Astrocyte (in vitro differentiated cells and primary cell): ENCODE data around the gene CD34. TPM values are rescaled to one million over a fixed set of nuclear protein-coding genes. Genes with fewer than 3 reads are reported as not detected.
A peak's percentile ranks its signal among the peaks of the same experiment; 100 is the strongest.

Experiments used
- DNase-seq: peaks from one replicate; pipeline ENCODE4 v3.0.0-alpha.2; 2010; ENCODE audit warnings: low read depth
- FAIRE-seq: peaks from 2 replicates; lab custom pipeline; 2011; peaks lifted over from hg19 to GRCh38; lab: Jason Lieb, UNC
- H2AFZ ChIP-seq: 2 replicates; pipeline ENCODE4 v1.6.0; 2012; ENCODE audit warnings: low read depth, low read length, inconsistent platforms
- H3K27ac ChIP-seq: 2 replicates; pipeline ENCODE4 v1.5.1; 2011; ENCODE audit warnings: low read depth, low read length, inconsistent platforms
- H3K27me3 ChIP-seq: 2 replicates; pipeline ENCODE4 v1.6.0; 2011; ENCODE audit warnings: low read length, inconsistent platforms; ENCODE audit not compliant: insufficient read depth
- H3K36me3 ChIP-seq: 2 replicates; pipeline ENCODE4 v1.5.1; 2011; ENCODE audit warnings: low read length, inconsistent platforms; ENCODE audit not compliant: insufficient read depth
- H3K4me1 ChIP-seq: 2 replicates; pipeline ENCODE4 v1.5.1; 2011; ENCODE audit warnings: low read length, inconsistent platforms; ENCODE audit not compliant: insufficient read depth
- H3K4me2 ChIP-seq: 2 replicates; pipeline ENCODE4 v1.6.0; 2012; ENCODE audit warnings: low read length, inconsistent platforms
- H3K4me3 ChIP-seq: 2 replicates; pipeline ENCODE4 v1.5.1; 2011; ENCODE audit warnings: low read depth, mild to moderate bottlenecking, low read length, inconsistent platforms; ENCODE audit not compliant: insufficient read depth
- H3K79me2 ChIP-seq: 2 replicates; pipeline ENCODE4 v1.6.0; 2012; ENCODE audit warnings: mild to moderate bottlenecking, low read length, inconsistent platforms; ENCODE audit not compliant: insufficient read depth
- H3K9ac ChIP-seq: 2 replicates; pipeline ENCODE4 v1.6.0; 2012; ENCODE audit warnings: mild to moderate bottlenecking, low read length, inconsistent platforms
- H3K9me3 ChIP-seq: 2 replicates; pipeline ENCODE4 v1.5.1; 2012; ENCODE audit warnings: low read depth, mild to moderate bottlenecking, low read length, inconsistent platforms; ENCODE audit not compliant: insufficient read depth
- H4K20me1 ChIP-seq: 2 replicates; pipeline ENCODE4 v1.6.0; 2012; ENCODE audit warnings: low read length, inconsistent platforms; ENCODE audit not compliant: insufficient read depth
- H3K27ac Mint-ChIP-seq: one replicate; pipeline ENCODE4 v1.8.0; 2021; ENCODE audit warnings: mild to moderate bottlenecking, mixed read lengths; ENCODE audit not compliant: unreplicated experiment
- H3K27me3 Mint-ChIP-seq: one replicate; pipeline ENCODE4 v1.8.0; 2021; ENCODE audit warnings: low read depth, mixed read lengths; ENCODE audit not compliant: unreplicated experiment
- H3K36me3 Mint-ChIP-seq: one replicate; pipeline ENCODE4 v1.8.0; 2021; ENCODE audit warnings: low read depth, mixed read lengths; ENCODE audit not compliant: unreplicated experiment
- H3K4me1 Mint-ChIP-seq: one replicate; pipeline ENCODE4 v1.8.0; 2021; ENCODE audit warnings: low read depth, mixed read lengths; ENCODE audit not compliant: unreplicated experiment
- H3K4me3 Mint-ChIP-seq: one replicate; pipeline ENCODE4 v1.8.0; 2021; ENCODE audit warnings: mild to moderate bottlenecking, moderate library complexity, mixed read lengths; ENCODE audit not compliant: unreplicated experiment
- H3K9me3 Mint-ChIP-seq: one replicate; pipeline ENCODE4 v1.8.0; 2021; ENCODE audit warnings: mild to moderate bottlenecking, mixed read lengths; ENCODE audit not compliant: unreplicated experiment
- EZH2 ChIP-seq: IDR thresholded peaks from 2 replicates; pipeline ENCODE4 v1.6.1; 2012; ENCODE audit warnings: mild to moderate bottlenecking, low read length, inconsistent platforms; ENCODE audit not compliant: insufficient read depth
- total RNA-seq: library from RNA; stranded (reverse); gene quantifications from 2 replicates; pipeline ENCODE4 v1.2.1, GENCODE V29; 2021
- TF ChIP-seq, protein P1 (sequence below): IDR thresholded peaks from 2 replicates; pipeline ENCODE4 v1.5.1; 2011; ENCODE audit warnings: low read depth, mild to moderate bottlenecking, inconsistent platforms, low read length, moderate library complexity; ENCODE audit not compliant: insufficient read depth

The CD34 gene
- total RNA-seq, 1 donor from 2014 or later: 0.45 TPM

DNA sequence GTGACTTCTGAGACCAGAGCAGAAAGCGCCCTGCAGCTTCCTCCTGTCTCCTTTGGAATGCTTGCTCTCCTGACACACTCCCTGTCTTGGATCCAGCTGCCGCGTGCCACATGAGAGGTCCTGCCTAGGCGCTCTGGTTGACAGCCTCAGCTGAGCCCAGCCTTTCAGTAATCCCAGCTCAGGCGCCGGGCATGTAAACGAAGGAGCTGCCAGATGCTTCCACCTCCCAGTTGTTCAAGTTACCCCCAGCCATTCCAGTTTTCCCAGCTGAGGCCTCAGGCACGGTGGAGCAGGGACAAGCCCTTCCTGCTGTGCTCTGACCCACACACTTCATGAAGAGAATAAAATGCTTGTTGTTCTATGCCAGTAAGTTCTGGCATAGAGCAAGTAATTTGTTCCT is 14.3 kb upstream of the CD34 start:
- Histone ChIP-seq H3K4me2 (no peak overlapping the region), H3K4me3 (no peak overlapping the region), H3K9ac (no peak overlapping the region), H3K27me3 (peaks cover 4% of the 10 kb centered on the region), H3K4me1 (peaks cover 3% of the 10 kb centered on the region), H3K9me3 (no peaks in the 10 kb centered on the region), H3K27ac (no peak overlapping the region), H4K20me1 (no peaks in the 10 kb centered on the region), H3K79me2 (no peaks in the 10 kb centered on the region), H3K36me3 (no peaks in the 10 kb centered on the region), H2AFZ (peak overlapping the region; percentile 44)
- peaks cover 5% of the 10 kb centered on the region for H3K4me1 Mint-ChIP-seq
- H3K9me3 Mint-ChIP-seq: peaks cover 3% of the 10 kb centered on the region
- TF ChIP-seq, protein P1, sequence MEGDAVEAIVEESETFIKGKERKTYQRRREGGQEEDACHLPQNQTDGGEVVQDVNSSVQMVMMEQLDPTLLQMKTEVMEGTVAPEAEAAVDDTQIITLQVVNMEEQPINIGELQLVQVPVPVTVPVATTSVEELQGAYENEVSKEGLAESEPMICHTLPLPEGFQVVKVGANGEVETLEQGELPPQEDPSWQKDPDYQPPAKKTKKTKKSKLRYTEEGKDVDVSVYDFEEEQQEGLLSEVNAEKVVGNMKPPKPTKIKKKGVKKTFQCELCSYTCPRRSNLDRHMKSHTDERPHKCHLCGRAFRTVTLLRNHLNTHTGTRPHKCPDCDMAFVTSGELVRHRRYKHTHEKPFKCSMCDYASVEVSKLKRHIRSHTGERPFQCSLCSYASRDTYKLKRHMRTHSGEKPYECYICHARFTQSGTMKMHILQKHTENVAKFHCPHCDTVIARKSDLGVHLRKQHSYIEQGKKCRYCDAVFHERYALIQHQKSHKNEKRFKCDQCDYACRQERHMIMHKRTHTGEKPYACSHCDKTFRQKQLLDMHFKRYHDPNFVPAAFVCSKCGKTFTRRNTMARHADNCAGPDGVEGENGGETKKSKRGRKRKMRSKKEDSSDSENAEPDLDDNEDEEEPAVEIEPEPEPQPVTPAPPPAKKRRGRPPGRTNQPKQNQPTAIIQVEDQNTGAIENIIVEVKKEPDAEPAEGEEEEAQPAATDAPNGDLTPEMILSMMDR: no peak
- TF ChIP-seq EZH2: no peak
- peak overlapping the region; percentile 43 for H3K27ac Mint-ChIP-seq
- H3K36me3 Mint-ChIP-seq: no peaks in the 10 kb centered on the region
- DNase-seq (no peak), FAIRE-seq (no peak)
- H3K27me3 Mint-ChIP-seq: peaks cover 20% of the 10 kb centered on the region
- no peak overlapping the region for H3K4me3 Mint-ChIP-seq

DNA sequence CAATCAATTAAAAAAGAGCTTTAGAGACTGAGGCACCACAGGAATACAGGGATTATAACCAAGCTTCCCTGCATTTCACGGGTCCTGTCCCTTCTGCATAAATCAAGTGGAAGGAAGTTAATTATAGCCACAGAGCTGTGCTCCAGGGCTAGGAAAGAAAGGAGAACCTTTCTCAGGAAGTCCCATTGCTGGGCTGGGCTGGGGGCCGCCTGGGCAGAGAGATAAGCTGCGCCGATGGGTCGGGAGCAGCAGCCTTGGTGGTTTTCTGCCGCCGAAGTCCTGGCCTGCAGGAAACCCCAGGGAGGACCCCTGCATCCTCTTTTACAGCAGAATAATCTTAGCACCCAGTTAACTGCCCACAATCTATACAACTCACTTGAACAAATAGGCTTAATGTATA is 12.6 kb upstream of the CD34 start:
- H3K4me1 Mint-ChIP-seq: peaks cover 5% of the 10 kb centered on the region
- Histone ChIP-seq H3K4me3 (no peak overlapping the region), H4K20me1 (no peaks in the 10 kb centered on the region), H3K4me2 (no peak overlapping the region), H3K9ac (no peak overlapping the region), H3K9me3 (no peaks in the 10 kb centered on the region), H3K27ac (no peak overlapping the region), H2AFZ (no peak overlapping the region), H3K4me1 (peaks cover 3% of the 10 kb centered on the region), H3K36me3 (no peaks in the 10 kb centered on the region), H3K79me2 (no peaks in the 10 kb centered on the region), H3K27me3 (peaks cover 5% of the 10 kb centered on the region)
- DNase-seq (no peak), FAIRE-seq (no peak)
- no peak overlapping the region for H3K4me3 Mint-ChIP-seq
- peaks cover 34% of the 10 kb centered on the region for H3K27me3 Mint-ChIP-seq
- H3K27ac Mint-ChIP-seq: no peak overlapping the region
- H3K36me3 Mint-ChIP-seq: no peaks in the 10 kb centered on the region
- H3K9me3 Mint-ChIP-seq: peaks cover 1% of the 10 kb centered on the region
- no peak for TF ChIP-seq EZH2
- TF ChIP-seq, protein P1: no peak

- Mint-ChIP-seq H3K36me3 (no peaks in the 10 kb centered on the region), H3K9me3 (peaks cover 1% of the 10 kb centered on the region), H3K27ac (no peak overlapping the region), H3K4me3 (no peak overlapping the region), H3K4me1 (peaks cover 5% of the 10 kb centered on the region), H3K27me3 (peaks cover 35% of the 10 kb centered on the region)
- Histone ChIP-seq H3K36me3 (no peaks in the 10 kb centered on the region), H3K27ac (no peak overlapping the region), H2AFZ (no peak overlapping the region), H3K9ac (no peak overlapping the region), H3K27me3 (peaks cover 5% of the 10 kb centered on the region), H3K79me2 (no peaks in the 10 kb centered on the region), H4K20me1 (no peaks in the 10 kb centered on the region), H3K4me3 (no peak overlapping the region), H3K4me1 (peaks cover 3% of the 10 kb centered on the region), H3K9me3 (no peaks in the 10 kb centered on the region), H3K4me2 (no peak overlapping the region)
- no peak for TF ChIP-seq EZH2
- TF ChIP-seq, protein P1: no peak
- FAIRE-seq (no peak), DNase-seq (no peak)
Measured at GRCh38 chr1:207923121-207923520, 12.2 kb upstream of the CD34 start.
